SK-N-SH (cell line): ENCODE data around the gene THY1.

Experiments used
- CTCF ChIP-seq: fragments of 200-600 bp; sonication (generic); IDR thresholded peaks from 2 replicates; pipeline ENCODE4 v1.6.1; 2017; ENCODE audit warnings: antibody characterized with exemption, mild to moderate bottlenecking, moderate library complexity
- ZBTB33 ChIP-seq: IDR thresholded peaks from 2 replicates; pipeline ENCODE4 v1.4.0; 2012; ENCODE audit warnings: low read depth, borderline replicate concordance

GRCh38 chr11:119388103-119388502 is 34.9 kb downstream of the THY1 start:
- no peak for TF ChIP-seq CTCF
- TF ChIP-seq ZBTB33: no peak
